HepG2 (cell line): Measurements from ENCODE around the gene SEPHS1. TPM values are rescaled to one million over a fixed set of nuclear protein-coding genes. Genes with fewer than 3 reads are reported as not detected.

Source experiments
- ATAC-seq: fragments of 200-7000 bp; cut with Tn5 transposase; 3 replicates; pipeline ENCODE4 v1.9.1; 2020; ENCODE audit warnings: mild to moderate bottlenecking, moderate library complexity
- BruUV-seq: library from RNA; stranded (reverse); fragments of 400-500 nt; replicated peaks from 2 replicates; lab custom pipeline; 2021; lab: Mats Ljungman, UMichigan
- CTCF ChIA-PET: fragments of 300-600 bp; formaldehyde crosslinking; extraction: SDS; loops from one replicate; lab custom pipeline; 2021; ENCODE audit warnings: low total read pairs, inconsistent platforms, low intra/inter-chr PET ratio; lab: Yijun Ruan, JAX
- POLR2A ChIA-PET: fragments of 350-600 bp; sonication (Branson Sonifier 250); formaldehyde crosslinking; loops from one replicate; lab custom pipeline; 2020; ENCODE audit warnings: antibody characterized with exemption, inconsistent platforms; lab: Yijun Ruan, JAX
- DNase-seq: peaks from one replicate; pipeline ENCODE4 v3.0.0-alpha.2; 2015; ENCODE audit warnings: low spot score
- FAIRE-seq: peaks from 3 replicates; lab custom pipeline; 2011; peaks lifted over from hg19 to GRCh38; lab: Jason Lieb, UNC
- H2AFZ ChIP-seq: one replicate; pipeline ENCODE4 v1.6.1; 2011; ENCODE audit warnings: low read length, inconsistent platforms
- H3K27ac ChIP-seq: fragments of 300-600 bp; 3 replicates; pipeline ENCODE4 v1.8.0; 2011; ENCODE audit warnings: mixed run types, mild to moderate bottlenecking, mixed read lengths, low read length, inconsistent platforms; ENCODE audit not compliant: insufficient read depth; ENCODE audit errors: extremely low read length
- H3K27me3 ChIP-seq, 2 experiments: fragments of 200-600 bp in 1 of 2; 2 replicates in 1 of 2; 3 replicates in 1 of 2; pipeline versions ENCODE4 v1.6.0 to v1.8.0; 2011; ENCODE audit warnings: low read length in 2 of 2, mild to moderate bottlenecking in 2 of 2, moderate library complexity in 2 of 2, inconsistent platforms in 1 of 2; ENCODE audit not compliant: insufficient read depth in 2 of 2, control insufficient read depth in 1 of 2
- H3K36me3 ChIP-seq, 2 experiments: fragments of 200-600 bp in 1 of 2; replicated peaks in 1 of 2; 2 replicates in 1 of 2; 3 replicates in 1 of 2; pipeline versions ENCODE4 v1.5.1 to v1.8.0; 2011; ENCODE audit warnings: low read length in 2 of 2, inconsistent platforms in 1 of 2; ENCODE audit not compliant: insufficient read depth in 2 of 2, control insufficient read depth in 1 of 2
- H3K4me1 ChIP-seq: 2 replicates; pipeline ENCODE4 v1.5.1; 2012; ENCODE audit warnings: low read length, inconsistent platforms; ENCODE audit not compliant: insufficient read depth
- H3K4me2 ChIP-seq: 2 replicates; pipeline ENCODE4 v1.6.0; 2011; ENCODE audit warnings: low read depth, low read length, inconsistent platforms
- H3K4me3 ChIP-seq, 3 experiments: fragments of 200-600 bp in 1 of 3; sonication (generic), shearing (Covaris generic) in 1 of 3; replicated peaks in 1 of 3; 2 replicates each; pipeline ENCODE4 v1.5.1; 2011 to 2016; ENCODE audit warnings: low read length in 3 of 3, inconsistent platforms in 2 of 3, low read depth in 2 of 3, mild to moderate bottlenecking in 2 of 3, control low read depth in 1 of 3, mixed read lengths in 1 of 3; ENCODE audit not compliant: insufficient read depth in 1 of 3
- H3K79me2 ChIP-seq: one replicate; pipeline ENCODE4 v1.6.1; 2011; ENCODE audit warnings: low read length, inconsistent platforms; ENCODE audit not compliant: insufficient read depth
- H3K9ac ChIP-seq: 2 replicates; pipeline ENCODE4 v1.6.0; 2011; ENCODE audit warnings: mild to moderate bottlenecking, low read depth, low read length, inconsistent platforms; ENCODE audit not compliant: insufficient read depth
- H3K9me3 ChIP-seq: 2 replicates; pipeline ENCODE4 v1.5.1; 2012; ENCODE audit warnings: mild to moderate bottlenecking, low read length
- H4K20me1 ChIP-seq: 2 replicates; pipeline ENCODE4 v1.6.0; 2011; ENCODE audit warnings: inconsistent platforms, mild to moderate bottlenecking, low read length, moderate library complexity; ENCODE audit not compliant: insufficient read depth
- BCL6 ChIP-seq: IDR thresholded peaks from 2 replicates; pipeline ENCODE4 v1.6.1; 2016; ENCODE audit warnings: missing genetic modification reagents, missing compliant biosample characterization
- CBX5 ChIP-seq: sonication (generic); formaldehyde crosslinking; IDR thresholded peaks from 2 replicates; pipeline ENCODE4 v1.4.0; 2020; ENCODE audit warnings: missing genetic modification reagents, borderline replicate concordance
- CEBPG ChIP-seq: IDR thresholded peaks from 2 replicates; pipeline ENCODE4 v1.6.1; 2016
- FOXA1 ChIP-seq, 2 experiments: fragments of 450-650 bp in 1 of 2; sonication (generic) in 1 of 2; formaldehyde crosslinking in 1 of 2; IDR thresholded peaks; 2 replicates each; pipeline versions ENCODE4 v1.4.0 to v1.6.1; 2016 to 2020; ENCODE audit warnings: missing genetic modification reagents in 1 of 2
- FOXA3 ChIP-seq: IDR thresholded peaks from 2 replicates; pipeline ENCODE4 v1.6.1; 2016; ENCODE audit warnings: missing genetic modification reagents, missing compliant biosample characterization
- GATAD2A ChIP-seq: IDR thresholded peaks from 2 replicates; pipeline ENCODE4 v1.6.1; 2016
- HMG20A ChIP-seq: IDR thresholded peaks from 2 replicates; pipeline ENCODE4 v1.6.1; 2016; ENCODE audit warnings: borderline replicate concordance
- POGZ ChIP-seq: sonication (generic); formaldehyde crosslinking; IDR thresholded peaks from 2 replicates; pipeline ENCODE4 v1.4.0; 2020; ENCODE audit warnings: mild to moderate bottlenecking, missing genetic modification reagents
- PTBP1 ChIP-seq: fragments of 200-400 bp; formaldehyde crosslinking; IDR thresholded peaks from 2 replicates; pipeline ENCODE4 v1.6.1; 2018; ENCODE audit warnings: low read length, low read depth; ENCODE audit not compliant: poor library complexity, severe bottlenecking
- SOX13 ChIP-seq, 3 experiments: fragments of 450-650 bp in 1 of 3; sonication (generic) in 1 of 3; formaldehyde crosslinking in 1 of 3; IDR thresholded peaks in 2 of 3; conservative IDR thresholded peaks in 1 of 3; 2 replicates each; pipeline versions ENCODE4 v1.5.0 to v1.6.1; 2016 to 2020; ENCODE audit warnings: antibody characterized with exemption in 1 of 3, mild to moderate bottlenecking in 1 of 3, missing compliant biosample characterization in 1 of 3, missing genetic modification reagents in 1 of 3, moderate library complexity in 1 of 3
- SOX6 ChIP-seq, 2 experiments: fragments of 450-650 bp in 1 of 2; sonication (generic) in 1 of 2; formaldehyde crosslinking in 1 of 2; IDR thresholded peaks; 2 replicates each; pipeline versions ENCODE4 v1.4.0 to v1.6.1; 2017 to 2020; ENCODE audit warnings: antibody characterized with exemption in 1 of 2, mild to moderate bottlenecking in 1 of 2, missing genetic modification reagents in 1 of 2
- TCF7 ChIP-seq: sonication (generic); IDR thresholded peaks from 2 replicates; pipeline ENCODE4 v1.6.1; 2016; ENCODE audit warnings: antibody characterized with exemption, low read depth
- XBP1 ChIP-seq: sonication (generic); formaldehyde crosslinking; IDR thresholded peaks from 2 replicates; pipeline ENCODE4 v1.5.0; 2020; ENCODE audit warnings: missing genetic modification reagents
- ZKSCAN8 ChIP-seq: IDR thresholded peaks from 2 replicates; pipeline ENCODE4 v1.6.1; 2016; ENCODE audit warnings: borderline replicate concordance, missing genetic modification reagents, missing compliant biosample characterization
- ZMYM3 ChIP-seq: sonication (generic); formaldehyde crosslinking; IDR thresholded peaks from 2 replicates; pipeline ENCODE4 v1.5.1; 2020; ENCODE audit warnings: mild to moderate bottlenecking, missing genetic modification reagents
- ZNF12 ChIP-seq: sonication (generic); formaldehyde crosslinking; IDR thresholded peaks from 2 replicates; pipeline ENCODE4 v1.5.0; 2020; ENCODE audit warnings: missing genetic modification reagents
- ZNF644 ChIP-seq: IDR thresholded peaks from 2 replicates; pipeline ENCODE4 v1.6.1; 2016; ENCODE audit warnings: low read depth
- ZNF879 ChIP-seq: sonication (generic); formaldehyde crosslinking; IDR thresholded peaks from 2 replicates; pipeline ENCODE4 v1.8.1; 2023; ENCODE audit warnings: missing genetic modification reagents
- in situ Hi-C: cut with HindIII; loops from 2 replicates; pipeline ENCODE4 v1.10.0; 2017; ENCODE audit warnings: low pct_unique_long_range_greater_than_20kb; ENCODE audit not compliant: extremely low pct_ligation_motif_present
- intact Hi-C: fragments of 100-400 bp; cut with micrococcal nuclease; formaldehyde crosslinking; loops from one replicate; pipeline ENCODE4 v1.10.0; 2022; ENCODE audit not compliant: unreplicated experiment
- polyA plus RNA-seq, 8 experiments: library from polyadenylated mRNA; depleted of rRNA in 3 of 8; stranded (reverse) in 7 of 8; unstranded in 1 of 8; fragments of >200 nt; fragmentation: Illumina TruSeq in 4 of 8; extraction: Trizol in 4 of 8; gene quantifications; 2 replicates each; pipeline versions ENCODE4 v1.2.1 to v1.2.3, GENCODE V29; 2011 to 2016; ENCODE audit warnings: low read depth in 4 of 8, missing spikeins in 1 of 8, mixed read lengths in 1 of 8; ENCODE audit not compliant: insufficient read depth in 1 of 8
- total RNA-seq, 5 experiments: library from RNA; depleted of rRNA; stranded (reverse); fragments of >200 nt; fragmentation: Illumina TruSeq; extraction: Trizol; gene quantifications; 2 replicates each; pipeline ENCODE4 v1.2.3, GENCODE V29; 2016; ENCODE audit warnings: low read depth in 1 of 5
- TF ChIP-seq, protein P1 (sequence below): IDR thresholded peaks from 2 replicates; pipeline ENCODE4 v1.6.1; 2012; ENCODE audit warnings: low read depth, low read length, improper control_type of control experiment
- TF ChIP-seq, protein P2 (sequence below): IDR thresholded peaks from 2 replicates; pipeline ENCODE4 v1.6.1; 2016; ENCODE audit warnings: low read depth, missing genetic modification reagents, missing compliant biosample characterization

The SEPHS1 gene
- total and polyA plus RNA-seq, 2 of the 13 experiments (the other 11 are each of a cell fraction or from before 2014, with no cell fraction given) = 57.8 to 61.5 TPM

- H3K27ac ChIP-seq = no peak overlapping the region
- no peaks in the 10 kb centered on the region for H3K79me2 ChIP-seq
- no peak overlapping the region for H3K4me3 ChIP-seq
- ChIA-PET CTCF (no interaction called here), POLR2A (no interaction called here)
- FAIRE-seq (no peak), ATAC-seq (peak; percentile 43; the same call in 1 of the 3 replicates), DNase-seq (peak; percentile 29)
- H3K9ac ChIP-seq = no peak overlapping the region
- intact Hi-C loops (no loop called here), in situ Hi-C loops (no loop called here)
- no peaks in the 10 kb centered on the region for H3K9me3 ChIP-seq
- no peak overlapping the region for H3K4me2 ChIP-seq
- H4K20me1 ChIP-seq = no peaks in the 10 kb centered on the region
- no peaks in the 10 kb centered on the region for H3K4me1 ChIP-seq
- no peak overlapping the region for H2AFZ ChIP-seq
- H3K27me3 ChIP-seq = peaks cover 2 to 5% of the 10 kb centered on the region in 2 experiments; a peak in 2 of 5 replicates
- H3K36me3 ChIP-seq = no peaks in the 10 kb centered on the region
- BruUV-seq = no TSS peak
- TF ChIP-seq ZNF644 (CRISPR knock-in tag) (0 out of 2 replicates have a peak, but pooled peaks have one; percentile 34), GATAD2A (0 out of 2 replicates have a peak, but pooled peaks have one; percentile 29), XBP1 (no peak), TCF7 (peak; percentile 56), ZMYM3 (CRISPR knock-in tag) (no peak), BCL6 (no peak), HMG20A (CRISPR knock-in tag) (0 out of 2 replicates have a peak, but pooled peaks have one; percentile 23), CEBPG (peak; percentile 53; the same call in 1 of the 2 replicates), SOX13 (IDR thresholded peaks at IDR 0.05) (no peak), SOX13 (CRISPR knock-in tag; conservative IDR thresholded peaks at IDR 0.05 in 1 of 2, IDR thresholded peaks at IDR 0.05 in 1 of 2) (peak in 1 of 2 experiments; percentile 25; a peak in 1 of 4 replicates), FOXA3 (peak; percentile 79), SOX6 (IDR thresholded peaks at IDR 0.05) (no peak), SOX6 (CRISPR knock-in tag; IDR thresholded peaks at IDR 0.05) (0 out of 2 replicates have a peak, but pooled peaks have one; percentile 20), PTBP1 (no peak), POGZ (CRISPR knock-in tag) (0 out of 2 replicates have a peak, but pooled peaks have one; percentile 20), ZNF12 (CRISPR knock-in tag) (0 out of 2 replicates have a peak, but pooled peaks have one; percentile 22), ZNF879 (CRISPR knock-in tag) (no peak), ZKSCAN8 (no peak), CBX5 (CRISPR knock-in tag) (no peak), FOXA1 (IDR thresholded peaks at IDR 0.05) (no peak), FOXA1 (CRISPR knock-in tag; IDR thresholded peaks at IDR 0.05) (peak; percentile 44; the same call in 1 of the 2 replicates)
- TF ChIP-seq, protein P1, sequence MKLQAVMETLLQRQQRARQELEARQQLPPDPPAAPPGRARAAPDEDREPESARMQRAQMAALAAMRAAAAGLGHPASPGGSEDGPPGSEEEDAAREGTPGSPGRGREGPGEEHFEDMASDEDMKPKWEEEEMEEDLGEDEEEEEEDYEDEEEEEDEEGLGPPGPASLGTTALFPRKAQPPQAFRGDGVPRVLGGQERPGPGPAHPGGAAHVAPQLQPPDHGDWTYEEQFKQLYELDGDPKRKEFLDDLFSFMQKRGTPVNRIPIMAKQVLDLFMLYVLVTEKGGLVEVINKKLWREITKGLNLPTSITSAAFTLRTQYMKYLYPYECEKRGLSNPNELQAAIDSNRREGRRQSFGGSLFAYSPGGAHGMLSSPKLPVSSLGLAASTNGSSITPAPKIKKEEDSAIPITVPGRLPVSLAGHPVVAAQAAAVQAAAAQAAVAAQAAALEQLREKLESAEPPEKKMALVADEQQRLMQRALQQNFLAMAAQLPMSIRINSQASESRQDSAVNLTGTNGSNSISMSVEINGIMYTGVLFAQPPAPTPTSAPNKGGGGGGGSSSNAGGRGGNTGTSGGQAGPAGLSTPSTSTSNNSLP = 0 out of 2 replicates have a peak, but pooled peaks have one; percentile 28
- TF ChIP-seq, protein P2, sequence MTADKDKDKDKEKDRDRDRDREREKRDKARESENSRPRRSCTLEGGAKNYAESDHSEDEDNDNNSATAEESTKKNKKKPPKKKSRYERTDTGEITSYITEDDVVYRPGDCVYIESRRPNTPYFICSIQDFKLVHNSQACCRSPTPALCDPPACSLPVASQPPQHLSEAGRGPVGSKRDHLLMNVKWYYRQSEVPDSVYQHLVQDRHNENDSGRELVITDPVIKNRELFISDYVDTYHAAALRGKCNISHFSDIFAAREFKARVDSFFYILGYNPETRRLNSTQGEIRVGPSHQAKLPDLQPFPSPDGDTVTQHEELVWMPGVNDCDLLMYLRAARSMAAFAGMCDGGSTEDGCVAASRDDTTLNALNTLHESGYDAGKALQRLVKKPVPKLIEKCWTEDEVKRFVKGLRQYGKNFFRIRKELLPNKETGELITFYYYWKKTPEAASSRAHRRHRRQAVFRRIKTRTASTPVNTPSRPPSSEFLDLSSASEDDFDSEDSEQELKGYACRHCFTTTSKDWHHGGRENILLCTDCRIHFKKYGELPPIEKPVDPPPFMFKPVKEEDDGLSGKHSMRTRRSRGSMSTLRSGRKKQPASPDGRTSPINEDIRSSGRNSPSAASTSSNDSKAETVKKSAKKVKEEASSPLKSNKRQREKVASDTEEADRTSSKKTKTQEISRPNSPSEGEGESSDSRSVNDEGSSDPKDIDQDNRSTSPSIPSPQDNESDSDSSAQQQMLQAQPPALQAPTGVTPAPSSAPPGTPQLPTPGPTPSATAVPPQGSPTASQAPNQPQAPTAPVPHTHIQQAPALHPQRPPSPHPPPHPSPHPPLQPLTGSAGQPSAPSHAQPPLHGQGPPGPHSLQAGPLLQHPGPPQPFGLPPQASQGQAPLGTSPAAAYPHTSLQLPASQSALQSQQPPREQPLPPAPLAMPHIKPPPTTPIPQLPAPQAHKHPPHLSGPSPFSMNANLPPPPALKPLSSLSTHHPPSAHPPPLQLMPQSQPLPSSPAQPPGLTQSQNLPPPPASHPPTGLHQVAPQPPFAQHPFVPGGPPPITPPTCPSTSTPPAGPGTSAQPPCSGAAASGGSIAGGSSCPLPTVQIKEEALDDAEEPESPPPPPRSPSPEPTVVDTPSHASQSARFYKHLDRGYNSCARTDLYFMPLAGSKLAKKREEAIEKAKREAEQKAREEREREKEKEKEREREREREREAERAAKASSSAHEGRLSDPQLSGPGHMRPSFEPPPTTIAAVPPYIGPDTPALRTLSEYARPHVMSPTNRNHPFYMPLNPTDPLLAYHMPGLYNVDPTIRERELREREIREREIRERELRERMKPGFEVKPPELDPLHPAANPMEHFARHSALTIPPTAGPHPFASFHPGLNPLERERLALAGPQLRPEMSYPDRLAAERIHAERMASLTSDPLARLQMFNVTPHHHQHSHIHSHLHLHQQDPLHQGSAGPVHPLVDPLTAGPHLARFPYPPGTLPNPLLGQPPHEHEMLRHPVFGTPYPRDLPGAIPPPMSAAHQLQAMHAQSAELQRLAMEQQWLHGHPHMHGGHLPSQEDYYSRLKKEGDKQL = no peak
Measured at GRCh38 chr10:13396369-13396768, 48.3 kb upstream of the SEPHS1 start.
